KMS-11 (cell line): ENCODE results near the gene EEF2KMT.
A peak's percentile ranks its signal among the peaks of the same experiment; 100 is the strongest.
"Not testable (repeated sequence)": the region's sequence is repeated elsewhere in the genome, so short reads cannot be mapped to it uniquely, and the experiment has no call there.

Source experiments
- H2AFZ ChIP-seq: fragments of 200-600 bp; sonication (generic); 2 replicates; pipeline ENCODE4 v1.6.1; 2016; ENCODE audit warnings: antibody characterized with exemption, mixed run types, low read depth
- H3K27ac ChIP-seq: fragments of 200-600 bp; sonication (generic); 2 replicates; pipeline ENCODE4 v1.6.1; 2016; ENCODE audit warnings: mild to moderate bottlenecking, mixed run types
- H3K27me3 ChIP-seq: fragments of 200-600 bp; sonication (generic); 2 replicates; pipeline ENCODE4 v1.6.1; 2017; ENCODE audit warnings: mild to moderate bottlenecking, low read depth, mixed run types, moderate library complexity; ENCODE audit not compliant: insufficient read depth
- H3K36me3 ChIP-seq: fragments of 200-600 bp; sonication (generic); 2 replicates; pipeline ENCODE4 v1.6.1; 2017; ENCODE audit warnings: mild to moderate bottlenecking, mixed run types; ENCODE audit not compliant: insufficient read depth
- H3K4me1 ChIP-seq: fragments of 200-600 bp; sonication (generic); 2 replicates; pipeline ENCODE4 v1.6.1; 2016; ENCODE audit warnings: mild to moderate bottlenecking, low read depth, mixed run types; ENCODE audit not compliant: poor library complexity, severe bottlenecking
- H3K4me2 ChIP-seq: fragments of 200-600 bp; sonication (generic); 2 replicates; pipeline ENCODE4 v1.7.0; 2016; ENCODE audit warnings: mild to moderate bottlenecking, mixed run types
- H3K4me3 ChIP-seq: fragments of 200-600 bp; sonication (generic); IDR thresholded peaks from 2 replicates; pipeline ENCODE4 v1.6.1; 2017; ENCODE audit warnings: low read depth, low read length, mixed read lengths; ENCODE audit not compliant: insufficient read depth
- H3K79me2 ChIP-seq: fragments of 200-600 bp; sonication (generic); 2 replicates; pipeline ENCODE4 v1.6.1; 2016; ENCODE audit warnings: low read depth, mixed run types; ENCODE audit not compliant: insufficient read depth
- H3K9ac ChIP-seq: fragments of 200-600 bp; sonication (generic); 2 replicates; pipeline ENCODE4 v1.6.1; 2016; ENCODE audit warnings: mild to moderate bottlenecking, mixed run types
- H4K20me1 ChIP-seq: fragments of 200-600 bp; sonication (generic); 2 replicates; pipeline ENCODE4 v1.6.1; 2016; ENCODE audit warnings: mild to moderate bottlenecking, mixed run types; ENCODE audit not compliant: insufficient read depth
- TF ChIP-seq, protein P1 (sequence below): fragments of 200-600 bp; sonication (generic); conservative IDR thresholded peaks from 2 replicates; pipeline ENCODE4 v1.6.1; 2017; ENCODE audit warnings: low read depth, mild to moderate bottlenecking, antibody characterized with exemption, low read length, moderate library complexity, mixed read lengths

Gene EEF2KMT, protein sequence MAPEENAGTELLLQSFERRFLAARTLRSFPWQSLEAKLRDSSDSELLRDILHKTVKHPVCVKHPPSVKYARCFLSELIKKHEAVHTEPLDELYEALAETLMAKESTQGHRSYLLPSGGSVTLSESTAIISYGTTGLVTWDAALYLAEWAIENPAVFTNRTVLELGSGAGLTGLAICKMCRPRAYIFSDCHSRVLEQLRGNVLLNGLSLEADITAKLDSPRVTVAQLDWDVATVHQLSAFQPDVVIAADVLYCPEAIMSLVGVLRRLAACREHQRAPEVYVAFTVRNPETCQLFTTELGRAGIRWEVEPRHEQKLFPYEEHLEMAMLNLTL

DNA sequence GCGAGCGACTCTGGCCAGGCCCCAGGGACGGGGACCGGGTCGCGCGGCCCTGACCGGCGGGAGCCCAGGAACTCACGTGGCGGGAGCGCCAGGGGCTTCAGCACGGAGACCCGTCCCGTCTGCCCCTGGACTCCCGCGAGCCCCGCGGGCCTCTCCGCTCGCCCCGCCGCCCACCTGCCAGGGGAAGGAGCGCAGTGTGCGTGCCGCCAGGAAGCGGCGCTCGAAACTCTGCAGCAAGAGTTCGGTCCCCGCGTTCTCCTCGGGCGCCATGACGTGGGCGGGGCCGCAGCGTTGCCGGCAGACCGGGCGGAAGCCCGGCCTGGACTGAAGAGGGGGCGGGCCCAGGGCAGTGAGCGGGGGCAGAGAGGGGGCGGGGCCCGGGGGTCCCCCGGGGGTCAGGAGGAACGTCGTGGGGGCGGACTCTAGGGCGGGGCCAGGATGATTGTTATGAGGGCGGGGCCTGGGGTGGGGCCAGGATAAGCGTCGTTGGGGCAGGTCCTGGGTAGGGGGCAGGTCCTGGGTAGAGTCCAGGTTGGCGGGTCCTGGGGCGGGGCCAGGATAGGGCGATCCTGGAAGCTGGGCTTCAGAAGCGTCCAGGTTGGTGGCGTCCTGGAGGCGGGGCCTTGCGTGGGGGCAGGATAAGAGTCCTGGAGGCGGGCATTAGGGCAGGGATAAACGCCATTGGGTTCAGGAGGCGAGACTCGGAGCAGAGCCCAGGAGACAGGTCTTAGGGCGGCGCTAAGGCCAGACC, at the start of gene EEF2KMT:
Gene EEF2KMT, minus strand, starts transcription at position 326 of the 751 bp plus-strand sequence. Its CDS starts 56 bp downstream, at position 270.
- Histone ChIP-seq H2AFZ (peak within 1 kb of the TSS; percentile 59), H3K4me1 (peaks cover 45% of the 10 kb centered on the region), H3K9ac (peak within 1 kb of the TSS; percentile 71), H3K27ac (peak within 1 kb of the TSS; percentile 60), H3K4me2 (peak within 1 kb of the TSS; percentile 90), H3K79me2 (peaks cover 11% of the 10 kb centered on the region; the same call in 1 of the 2 replicates)
- H3K27me3 ChIP-seq, H3K36me3 ChIP-seq, H4K20me1 ChIP-seq, H3K4me3 ChIP-seq: not testable (repeated sequence)

DNA sequence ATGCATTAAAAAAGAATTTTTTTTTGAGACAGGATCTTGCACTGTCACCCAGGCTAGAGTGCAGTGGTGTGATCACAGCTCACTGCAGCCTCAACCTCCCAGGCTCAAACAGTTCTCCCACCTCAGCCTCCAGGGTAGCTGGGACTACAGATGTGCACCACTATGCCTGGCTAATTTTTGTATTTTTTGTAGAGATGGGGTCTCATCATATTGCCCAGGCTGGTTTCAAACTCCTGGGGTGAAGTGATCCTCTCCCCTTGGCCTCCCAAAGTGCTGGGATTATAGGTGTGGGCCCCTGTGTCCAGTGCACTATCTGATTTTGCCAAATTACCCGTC, 47.0 kb upstream of the EEF2KMT start:
- H3K36me3 ChIP-seq, H4K20me1 ChIP-seq, H3K4me1 ChIP-seq, H3K27ac ChIP-seq, H3K79me2 ChIP-seq, H3K4me3 ChIP-seq, H3K4me2 ChIP-seq, H3K27me3 ChIP-seq, H2AFZ ChIP-seq, H3K9ac ChIP-seq: not testable (repeated sequence)

DNA sequence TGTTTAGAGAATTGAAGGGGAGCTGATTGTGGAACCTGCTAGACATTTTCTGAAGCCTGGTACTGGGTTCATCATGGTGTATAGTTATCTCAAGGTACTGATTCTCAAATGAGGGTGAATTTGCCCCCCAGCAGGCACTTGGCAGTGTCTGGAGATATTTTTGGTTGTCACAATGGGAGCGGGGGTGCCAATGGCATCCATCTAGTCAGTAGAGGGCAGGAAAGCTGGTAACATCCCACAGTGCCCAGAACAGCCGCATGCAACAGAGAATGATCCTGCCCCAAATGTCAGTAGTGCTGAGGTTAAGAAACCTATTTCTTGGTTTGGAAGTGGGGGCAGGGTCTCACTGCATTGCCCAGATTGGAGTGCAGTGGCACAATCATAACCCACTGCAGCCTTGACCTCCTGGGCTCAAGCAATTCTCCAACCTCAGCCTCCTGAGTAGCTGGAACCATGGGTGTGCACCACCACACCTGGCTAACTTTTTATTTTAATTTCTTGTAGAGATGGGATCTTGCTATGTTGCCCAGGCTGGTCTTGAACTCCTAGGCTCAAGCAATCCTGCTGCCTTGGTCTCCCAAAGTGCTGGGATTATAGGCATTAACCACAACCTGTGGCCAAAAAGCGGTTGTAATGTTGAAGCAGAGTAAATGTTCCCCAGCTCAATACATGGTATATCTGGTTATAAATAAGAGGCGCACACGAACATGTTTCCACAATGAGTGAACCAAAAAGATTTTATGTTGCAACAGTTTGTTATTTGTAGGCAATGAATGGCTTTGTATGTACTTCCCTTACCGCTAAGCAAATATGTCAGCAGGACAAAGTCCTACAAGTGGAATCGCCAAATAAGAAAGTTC, 46.4 kb upstream of the EEF2KMT start:
- H2AFZ ChIP-seq: no peak overlapping the region
- H3K4me3 ChIP-seq: no peak overlapping the region
- no peaks in the 10 kb centered on the region for H3K79me2 ChIP-seq
- no peak overlapping the region for H3K27ac ChIP-seq
- no peaks in the 10 kb centered on the region for H3K27me3 ChIP-seq
- no peak overlapping the region for H3K9ac ChIP-seq
- H4K20me1 ChIP-seq: no peaks in the 10 kb centered on the region
- H3K4me1 ChIP-seq: no peaks in the 10 kb centered on the region
- TF ChIP-seq, protein P1, sequence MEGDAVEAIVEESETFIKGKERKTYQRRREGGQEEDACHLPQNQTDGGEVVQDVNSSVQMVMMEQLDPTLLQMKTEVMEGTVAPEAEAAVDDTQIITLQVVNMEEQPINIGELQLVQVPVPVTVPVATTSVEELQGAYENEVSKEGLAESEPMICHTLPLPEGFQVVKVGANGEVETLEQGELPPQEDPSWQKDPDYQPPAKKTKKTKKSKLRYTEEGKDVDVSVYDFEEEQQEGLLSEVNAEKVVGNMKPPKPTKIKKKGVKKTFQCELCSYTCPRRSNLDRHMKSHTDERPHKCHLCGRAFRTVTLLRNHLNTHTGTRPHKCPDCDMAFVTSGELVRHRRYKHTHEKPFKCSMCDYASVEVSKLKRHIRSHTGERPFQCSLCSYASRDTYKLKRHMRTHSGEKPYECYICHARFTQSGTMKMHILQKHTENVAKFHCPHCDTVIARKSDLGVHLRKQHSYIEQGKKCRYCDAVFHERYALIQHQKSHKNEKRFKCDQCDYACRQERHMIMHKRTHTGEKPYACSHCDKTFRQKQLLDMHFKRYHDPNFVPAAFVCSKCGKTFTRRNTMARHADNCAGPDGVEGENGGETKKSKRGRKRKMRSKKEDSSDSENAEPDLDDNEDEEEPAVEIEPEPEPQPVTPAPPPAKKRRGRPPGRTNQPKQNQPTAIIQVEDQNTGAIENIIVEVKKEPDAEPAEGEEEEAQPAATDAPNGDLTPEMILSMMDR: no peak
- no peaks in the 10 kb centered on the region for H3K36me3 ChIP-seq
- no peak overlapping the region for H3K4me2 ChIP-seq

DNA sequence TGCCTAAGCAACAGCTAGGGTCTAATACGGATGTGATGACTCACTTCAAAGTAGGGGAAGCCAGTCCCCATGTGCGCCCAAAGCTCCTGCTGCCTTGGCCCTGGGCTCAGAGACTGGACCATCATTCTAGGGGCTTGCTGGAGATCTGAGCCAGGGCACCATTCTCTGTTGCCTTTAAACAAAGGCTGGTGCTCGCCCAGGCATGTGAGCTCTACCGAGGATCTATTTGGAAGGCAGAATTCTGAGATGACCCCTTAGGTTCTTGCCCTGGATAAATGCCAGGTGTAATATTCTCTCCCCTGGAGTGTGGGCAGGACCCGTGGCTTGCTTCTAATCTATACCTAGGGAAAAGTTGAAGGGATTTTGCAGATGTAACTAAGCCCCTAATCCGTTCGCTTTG, 42.6 kb upstream of the EEF2KMT start:
- H2AFZ ChIP-seq, H3K4me3 ChIP-seq, H3K4me1 ChIP-seq, H4K20me1 ChIP-seq, H3K27ac ChIP-seq, H3K36me3 ChIP-seq, H3K27me3 ChIP-seq, H3K4me2 ChIP-seq, H3K79me2 ChIP-seq, H3K9ac ChIP-seq: not testable (repeated sequence)

DNA sequence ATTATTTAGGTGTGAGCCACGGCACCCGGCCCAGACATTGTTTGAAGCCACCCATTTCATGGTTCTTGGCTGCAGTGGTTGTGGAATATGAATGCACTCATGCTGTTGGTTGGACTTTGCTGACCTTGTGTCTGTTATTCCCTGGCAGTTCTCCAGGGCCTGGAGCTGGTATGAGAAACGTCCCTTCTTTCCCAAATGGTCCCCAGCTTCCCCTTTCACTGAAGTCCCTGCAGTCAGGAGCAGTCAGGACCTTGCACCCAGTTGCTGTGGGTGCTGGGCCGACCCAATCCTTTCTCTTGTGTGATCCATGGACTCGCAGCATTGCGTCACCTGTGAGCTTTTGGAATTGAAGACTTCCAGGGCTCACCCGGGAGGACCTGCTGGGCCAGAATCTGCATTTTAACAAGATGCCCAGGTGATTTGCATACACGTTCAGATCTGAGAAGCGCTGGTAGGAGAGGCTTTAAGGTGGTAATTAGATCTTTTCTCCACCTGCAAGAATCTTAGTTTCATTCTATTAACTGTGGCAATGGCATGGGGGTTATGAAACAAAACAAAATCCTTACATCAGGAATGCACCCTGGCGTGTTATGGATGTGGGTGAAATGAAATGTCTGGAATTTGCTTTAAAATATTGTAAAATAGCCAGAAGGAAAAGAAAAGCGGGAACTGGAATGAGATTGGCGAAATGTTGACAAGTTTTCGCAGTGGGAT, 37.3 kb upstream of the EEF2KMT start:
- H3K79me2 ChIP-seq, H3K4me1 ChIP-seq, H3K4me3 ChIP-seq, H3K27ac ChIP-seq, H3K4me2 ChIP-seq, H3K27me3 ChIP-seq, H3K36me3 ChIP-seq, H2AFZ ChIP-seq, H4K20me1 ChIP-seq, H3K9ac ChIP-seq: not testable (repeated sequence)

DNA sequence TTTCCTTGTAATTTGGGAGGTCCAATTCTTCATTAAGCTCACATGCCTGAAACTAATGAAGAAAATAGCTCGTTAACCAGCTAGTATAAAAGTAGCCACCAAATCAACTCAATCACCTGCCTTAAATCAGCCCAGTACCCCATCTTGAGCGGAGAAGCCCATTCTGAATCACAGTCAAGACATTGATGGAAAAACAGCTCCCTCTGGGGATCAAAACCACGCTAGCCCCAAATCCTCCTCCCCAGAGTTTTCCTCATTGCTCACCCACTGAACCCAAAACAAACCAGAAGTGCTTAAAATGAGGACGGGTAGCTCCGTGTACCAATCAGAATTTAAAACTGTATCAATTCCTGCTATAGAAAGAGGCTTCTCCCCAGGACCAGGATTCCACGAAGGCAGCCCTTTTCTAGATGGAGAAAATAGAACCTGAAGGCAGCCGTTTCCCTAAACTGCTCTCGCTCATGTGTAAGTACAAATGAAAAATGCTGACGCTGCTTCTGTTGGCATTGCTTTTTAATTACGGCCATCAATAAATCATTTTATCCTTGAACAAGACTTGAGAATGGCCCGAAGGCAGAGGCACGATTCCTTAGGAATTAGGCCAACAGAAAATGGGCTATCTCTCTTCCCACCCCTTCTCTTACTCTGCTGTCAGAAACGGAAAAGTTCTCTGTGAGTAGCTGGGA, 35.5 kb upstream of the EEF2KMT start:
- H3K27me3 ChIP-seq, H3K27ac ChIP-seq, H3K4me3 ChIP-seq, H4K20me1 ChIP-seq, H3K9ac ChIP-seq, H2AFZ ChIP-seq, H3K4me2 ChIP-seq, H3K79me2 ChIP-seq, H3K4me1 ChIP-seq, H3K36me3 ChIP-seq: not testable (repeated sequence)

DNA sequence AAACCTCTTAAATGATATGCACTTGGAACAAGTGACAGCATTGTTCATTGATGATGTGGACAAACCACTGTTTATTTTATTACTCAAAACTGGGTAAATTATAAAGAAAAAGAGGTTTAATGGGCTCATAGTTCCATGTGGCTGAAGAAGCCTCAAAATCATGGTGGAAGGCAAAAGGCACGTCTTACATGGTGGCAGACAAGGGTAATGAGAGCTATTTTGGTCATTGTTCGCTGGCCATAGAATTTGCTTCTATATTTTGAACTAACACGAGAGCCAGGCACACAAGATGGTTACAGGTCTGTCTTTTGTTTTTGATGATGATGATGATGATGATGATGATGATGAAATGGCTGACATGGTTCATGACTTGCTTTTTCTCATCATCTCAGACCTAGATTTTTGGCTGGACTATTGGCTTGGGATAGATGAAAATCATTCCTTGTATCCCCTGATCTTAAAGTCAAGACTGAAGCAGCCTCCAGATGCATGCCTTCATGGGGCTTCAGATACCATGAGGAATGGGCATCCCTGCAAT, 33.9 kb upstream of the EEF2KMT start:
- H3K79me2 ChIP-seq, H3K27ac ChIP-seq, H2AFZ ChIP-seq, H3K27me3 ChIP-seq, H3K4me2 ChIP-seq, H3K4me3 ChIP-seq, H3K36me3 ChIP-seq, H3K4me1 ChIP-seq, H3K9ac ChIP-seq, H4K20me1 ChIP-seq: not testable (repeated sequence)

DNA sequence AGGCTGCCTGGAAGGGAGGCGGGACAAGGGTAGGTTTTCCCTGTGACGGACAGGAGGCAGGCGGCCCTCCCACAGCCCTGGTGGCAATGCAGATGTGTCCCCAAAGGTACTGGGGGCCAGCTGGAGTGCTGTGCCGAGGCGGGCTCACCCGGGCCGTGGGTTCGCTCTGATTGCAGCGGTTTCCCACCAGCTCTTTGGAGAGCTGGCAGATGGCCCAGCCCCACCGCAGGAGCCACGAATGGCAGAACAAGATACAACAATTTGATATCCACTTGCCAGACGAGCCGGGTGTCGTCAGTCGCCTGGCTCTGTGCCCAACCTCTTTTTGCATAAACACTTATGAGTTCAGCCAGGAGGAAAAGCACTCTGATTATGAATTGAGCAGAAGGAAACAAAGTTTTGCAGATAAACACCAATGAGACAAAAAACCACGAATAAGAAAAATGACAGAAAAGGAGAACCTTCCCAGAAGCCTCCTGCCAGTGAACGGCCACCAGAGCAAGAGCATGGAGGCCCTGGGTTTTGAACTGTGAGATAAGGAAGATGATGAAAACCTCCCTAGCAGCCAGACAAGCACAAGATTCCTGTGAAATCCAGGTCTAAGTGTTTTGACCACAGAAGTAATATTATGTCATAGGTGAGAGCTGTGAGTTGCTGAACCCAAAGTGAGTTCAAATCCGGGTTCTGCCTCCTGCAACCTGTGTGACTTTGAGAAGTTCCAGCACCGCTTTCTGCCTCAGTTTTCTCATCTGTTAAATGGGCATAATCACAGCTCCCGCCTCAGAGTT, 19.9 kb upstream of the EEF2KMT start:
- not testable (repeated sequence) for H3K36me3 ChIP-seq, H3K4me3 ChIP-seq
- H3K4me2 ChIP-seq: peak overlapping the region; percentile 78

More for the DNA sequence above, 19.9 kb upstream of the EEF2KMT start:
- H3K9ac ChIP-seq, H3K79me2 ChIP-seq, H3K27me3 ChIP-seq, H4K20me1 ChIP-seq: not testable (repeated sequence)
- Histone ChIP-seq H3K4me1 (peaks cover 25% of the 10 kb centered on the region), H2AFZ (peak overlapping the region; percentile 82; the same call in 1 of the 2 replicates), H3K27ac (peak overlapping the region; percentile 58)
